NCI-H1417 treated with DMSO at 0.1 percent for 48 hours (cell line): ENCODE data around the gene UBE2Q2.
"Not testable (repeated sequence)": the region's sequence is repeated elsewhere in the genome, so short reads cannot be mapped to it uniquely, and the experiment has no call there.

ENCODE experiments used
- DNase-seq: peaks from one replicate; lab custom pipeline; 2025; lab: John Stamatoyannopoulos, UW

Gene UBE2Q2

GRCh38 chr15:75864213-75865059 lies 21.2 kb downstream of the UBE2Q2 start:
- DNase-seq, result no peak

- DNase-seq, result not testable (repeated sequence)
Measured at GRCh38 chr15:75866045-75866444, 22.8 kb downstream of the UBE2Q2 start.

GRCh38 chr15:75866916-75867315 lies 23.7 kb downstream of the UBE2Q2 start:
- DNase-seq, result no peak

- no peak for DNase-seq
Measured at GRCh38 chr15:75867449-75867848, 24.2 kb downstream of the UBE2Q2 start.

- DNase-seq, result no peak
Measured at GRCh38 chr15:75868019-75868418, 24.8 kb downstream of the UBE2Q2 start.

GRCh38 chr15:75869446-75869845 lies 26.2 kb downstream of the UBE2Q2 start:
- DNase-seq, result no peak

- not testable (repeated sequence) for DNase-seq
Measured at GRCh38 chr15:75871589-75871988, 28.3 kb downstream of the UBE2Q2 start.

- no peak for DNase-seq
Measured at GRCh38 chr15:75872403-75872990, 29.2 kb downstream of the UBE2Q2 start.

GRCh38 chr15:75884041-75884440 lies 40.8 kb downstream of the UBE2Q2 start:
- no peak for DNase-seq

GRCh38 chr15:75887178-75887577 lies 43.9 kb downstream of the UBE2Q2 start:
- DNase-seq, result no peak

GRCh38 chr15:75891895-75892294 lies 48.6 kb downstream of the UBE2Q2 start:
- no peak for DNase-seq

- no peak for DNase-seq
Measured at GRCh38 chr15:75895731-75896130, 52.5 kb downstream of the UBE2Q2 start.

GRCh38 chr15:75900577-75900976 lies 57.3 kb downstream of the UBE2Q2 start:
- no peak for DNase-seq

- no peak for DNase-seq
Measured at GRCh38 chr15:75902129-75902557, 58.9 kb downstream of the UBE2Q2 start.

- peak; percentile 68 for DNase-seq
Measured at GRCh38 chr15:75903331-75904239, 60.3 kb downstream of the UBE2Q2 start, which contains the start of gene FBXO22. Gene FBXO22, plus strand, starts transcription at chr15:75903878. Its CDS starts 86 bp downstream, at chr15:75903964.

GRCh38 chr15:75905231-75905630 lies 62.0 kb downstream of the UBE2Q2 start:
- DNase-seq, result no peak

GRCh38 chr15:75910355-75910754 lies 67.1 kb downstream of the UBE2Q2 start:
- DNase-seq, result not testable (repeated sequence)

GRCh38 chr15:75916978-75917377 lies 73.7 kb downstream of the UBE2Q2 start:
- DNase-seq, result no peak

GRCh38 chr15:75918135-75918534 lies 74.9 kb downstream of the UBE2Q2 start:
- DNase-seq, result no peak

- DNase-seq, result no peak
Measured at GRCh38 chr15:75920079-75920478, 76.8 kb downstream of the UBE2Q2 start.

GRCh38 chr15:75921732-75922703 lies 78.8 kb downstream of the UBE2Q2 start:
- DNase-seq, result no peak
